Thymus (tissue), 11 donors: ENCODE data around the gene ATF3. TPM values are rescaled to one million over a fixed set of nuclear protein-coding genes. Genes with fewer than 3 reads are reported as not detected.

Source experiments
- DNase-seq, 9 donors: peaks; one replicate each; pipeline ENCODE4 v3.0.0-alpha.2; 2013; ENCODE audit warnings: low spot score in 9 of 9, low read depth in 6 of 9, missing footprints in 1 of 9
- H3K27ac ChIP-seq, 2 donors: one replicate each; pipeline ENCODE4 v1.5.1; 2013; ENCODE audit warnings: control low read depth in 1 of 2, low read depth in 1 of 2, low read length in 1 of 2, mild to moderate bottlenecking in 1 of 2, moderate library complexity in 1 of 2
- H3K27me3 ChIP-seq, 2 donors: one replicate each; pipeline ENCODE4 v1.5.1; 2013; ENCODE audit warnings: low read length in 1 of 2; ENCODE audit not compliant: control insufficient read depth in 2 of 2, insufficient read depth in 1 of 2
- H3K36me3 ChIP-seq, 2 donors: one replicate each; pipeline ENCODE4 v1.5.1; 2013; ENCODE audit warnings: low read length in 1 of 2, mild to moderate bottlenecking in 1 of 2, moderate library complexity in 1 of 2; ENCODE audit not compliant: control insufficient read depth in 2 of 2, insufficient read depth in 2 of 2
- H3K4me1 ChIP-seq, 2 donors: one replicate each; pipeline ENCODE4 v1.5.1; 2013; ENCODE audit warnings: low read length in 2 of 2; ENCODE audit not compliant: control insufficient read depth in 2 of 2, insufficient read depth in 2 of 2
- H3K4me3 ChIP-seq, 2 donors: one replicate each; pipeline ENCODE4 v1.5.1; 2013; ENCODE audit warnings: low read length in 2 of 2, control low read depth in 1 of 2, mild to moderate bottlenecking in 1 of 2
- H3K9me3 ChIP-seq, 2 donors: one replicate each; pipeline ENCODE4 v1.5.1; 2013; ENCODE audit warnings: low read length in 1 of 2, mild to moderate bottlenecking in 1 of 2; ENCODE audit not compliant: control insufficient read depth in 2 of 2, insufficient read depth in 1 of 2
- WGBS: extraction: QIAGEN DNeasy Blood & Tissue Kit; methylation state at CpG from one replicate; pipeline ENCODE4 v1.1.7; 2013; 5-methylcytosine and 5-hydroxymethylcytosine counted together
- polyA plus RNA-seq: library from polyadenylated mRNA; stranded (reverse); fragments of 200-250 nt; gene quantifications from one replicate; pipeline ENCODE4 v1.2.3, GENCODE V29; 2013
- total RNA-seq: library from RNA; stranded (reverse); fragments of 120-200 nt; gene quantifications from one replicate; pipeline ENCODE4 v1.2.4, GENCODE V29; 2013
- donor health status: healthy.

ATF3 gene
- total and polyA plus RNA-seq, 2 donors, result 4.4 to 34.6 TPM

GRCh38 chr1:212609701-212610574 lies 1.4 kb downstream of the ATF3 start:
- Histone ChIP-seq H3K27ac (no peak overlapping the region), H3K27me3 (peaks cover 46 to 66% of the 10 kb centered on the region in 2 donors)
- 30% methylated on average over 20 of the region's 20 CpGs for WGBS

GRCh38 chr1:212610575-212610967 lies 2.0 kb downstream of the ATF3 start:
- Histone ChIP-seq H3K27me3 (peaks cover 40 to 60% of the 10 kb centered on the region in 2 donors), H3K27ac (no peak overlapping the region), H3K4me1 (peaks cover 9 to 42% of the 10 kb centered on the region in 2 donors), H3K4me3 (no peak overlapping the region), H3K9me3 (peaks cover 0 to 13% of the 10 kb centered on the region in 2 donors), H3K36me3 (no peaks in the 10 kb centered on the region)
- DNase-seq, result no peak
- 97% methylated on average over 5 of the region's 5 CpGs for WGBS

More at GRCh38 chr1:212609701-212610574, 1.4 kb downstream of the ATF3 start:
- Histone ChIP-seq H3K4me1 (peaks cover 9 to 47% of the 10 kb centered on the region in 2 donors), H3K4me3 (peak overlapping the region; percentile 55 to 76), H3K36me3 (no peaks in the 10 kb centered on the region), H3K9me3 (peaks cover 0 to 13% of the 10 kb centered on the region in 2 donors)
- peak in 1 of 9 donors; percentile 11 for DNase-seq

- WGBS, result 97% methylated on average over 2 of the region's 2 CpGs
- Histone ChIP-seq H3K36me3 (no peaks in the 10 kb centered on the region), H3K9me3 (peaks cover 0 to 13% of the 10 kb centered on the region in 2 donors), H3K4me1 (peaks cover 9 to 36% of the 10 kb centered on the region in 2 donors), H3K4me3 (no peak overlapping the region), H3K27ac (no peak overlapping the region), H3K27me3 (peaks cover 34 to 53% of the 10 kb centered on the region in 2 donors)
- DNase-seq, result no peak
Observed at GRCh38 chr1:212611000-212611948, 2.7 kb downstream of the ATF3 start.

- Histone ChIP-seq H3K27me3 (peaks cover 28 to 42% of the 10 kb centered on the region in 2 donors), H3K4me3 (no peak overlapping the region), H3K9me3 (peaks cover 0 to 6% of the 10 kb centered on the region in 2 donors), H3K4me1 (peaks cover 3 to 26% of the 10 kb centered on the region in 2 donors), H3K36me3 (no peaks in the 10 kb centered on the region), H3K27ac (no peak overlapping the region)
- no peak for DNase-seq
- 98% methylated on average over 8 of the region's 8 CpGs for WGBS
Observed at GRCh38 chr1:212612041-212612961, 3.7 kb downstream of the ATF3 start.

GRCh38 chr1:212613440-212614335 lies 5.1 kb downstream of the ATF3 start:
- Histone ChIP-seq H3K9me3 (peaks cover 0 to 2% of the 10 kb centered on the region in 2 donors), H3K27me3 (peaks cover 19 to 29% of the 10 kb centered on the region in 2 donors), H3K36me3 (no peaks in the 10 kb centered on the region), H3K4me3 (no peak overlapping the region), H3K4me1 (peaks cover 3 to 13% of the 10 kb centered on the region in 2 donors), H3K27ac (no peak overlapping the region)
- 97% methylated on average over 8 of the region's 8 CpGs for WGBS
- DNase-seq, result no peak

GRCh38 chr1:212614453-212615200 lies 6.1 kb downstream of the ATF3 start:
- peaks cover 0 to 1% of the 10 kb centered on the region in 2 donors for H3K9me3 ChIP-seq
- peaks cover 3 to 10% of the 10 kb centered on the region in 2 donors for H3K4me1 ChIP-seq
- no peaks in the 10 kb centered on the region for H3K36me3 ChIP-seq
- no peak for DNase-seq
- WGBS, result 87% methylated on average over 5 of the region's 5 CpGs
- H3K4me3 ChIP-seq, result no peak overlapping the region
- H3K27ac ChIP-seq, result no peak overlapping the region
- peaks cover 11 to 19% of the 10 kb centered on the region in 2 donors for H3K27me3 ChIP-seq

GRCh38 chr1:212615201-212615470 lies 6.6 kb downstream of the ATF3 start:
- Histone ChIP-seq H3K4me3 (no peak overlapping the region), H3K27ac (no peak overlapping the region), H3K9me3 (no peaks in the 10 kb centered on the region), H3K4me1 (peaks cover 0 to 7% of the 10 kb centered on the region in 2 donors), H3K36me3 (no peaks in the 10 kb centered on the region), H3K27me3 (peaks cover 6 to 14% of the 10 kb centered on the region in 2 donors)
- DNase-seq, result no peak
- 97% methylated on average over 9 of the region's 9 CpGs for WGBS
